ENCODE results near the gene EXOSC7. TPM values are rescaled to one million over a fixed set of nuclear protein-coding genes. Genes with fewer than 3 reads are reported as not detected.

The EXOSC7 gene
- total and polyA plus RNA-seq, 2 experiments from 2014 or later: 31.1 to 53.5 TPM

DNA sequence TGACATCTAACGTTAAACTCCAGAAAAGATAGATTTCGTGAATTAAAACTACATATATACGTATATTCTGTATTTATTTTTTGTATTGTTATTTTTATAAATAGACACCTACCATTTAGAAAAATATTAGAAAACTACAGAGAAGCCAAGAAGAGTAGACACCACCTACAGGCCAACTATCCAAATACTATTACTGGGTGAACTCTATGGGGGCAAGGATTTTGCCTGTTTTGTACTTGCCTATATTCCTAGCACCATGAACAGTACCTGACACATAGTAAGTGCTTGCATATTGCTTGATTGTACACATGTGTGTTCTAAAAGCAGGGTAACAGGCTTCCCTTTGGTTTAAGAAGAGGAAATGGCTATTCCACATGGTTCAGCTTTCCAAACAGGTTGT lies 25.7 kb downstream of the EXOSC7 start:
- H3K9me2 ChIP-seq (ENCODE audit: insufficient read depth): no peaks in the 10 kb centered on the region
- H3F3A ChIP-seq (ENCODE audit: insufficient read depth): no peaks in the 10 kb centered on the region
- H4K20me1 ChIP-seq (ENCODE audit: insufficient read depth): no peaks in the 10 kb centered on the region
- H3K36me3 ChIP-seq (ENCODE audit: low read depth): peaks cover 34% of the 10 kb centered on the region
- H3K4me1 ChIP-seq (ENCODE audit: insufficient read depth): no peaks in the 10 kb centered on the region
- 90 to 94% methylated on average over 3 of the region's 3 CpGs for WGBS, 2 experiments (ENCODE audit: low coverage in 1 of 2, low lambda C conversion rate in 2 of 2, missing lambda C conversion rate in 2 of 2)
- no peak for DNase-seq
- no peak overlapping the region for H3K27ac ChIP-seq
- H3K79me2 ChIP-seq (ENCODE audit: insufficient read depth): peaks cover 6% of the 10 kb centered on the region; the same call in 1 of the 2 replicates
- H3K9ac ChIP-seq: no peak overlapping the region
- H3K4me2 ChIP-seq (ENCODE audit: unreplicated experiment): no peak overlapping the region
- TF ChIP-seq EZH2 (IDR thresholded peaks at IDR 0.05; ENCODE audit: insufficient read depth, poor library complexity, severe bottlenecking) (no peak), EZH2phosphoT487 (IDR thresholded peaks at IDR 0.05; ENCODE audit: insufficient read depth, low read depth) (no peak)
- H3K9me3 ChIP-seq (ENCODE audit: low read depth): no peaks in the 10 kb centered on the region
- H2AFZ ChIP-seq: no peak overlapping the region
- H3K27me3 ChIP-seq (replicated peaks; ENCODE audit: insufficient read depth): no peaks in the 10 kb centered on the region
- in situ Hi-C loops (cut with MboI): no loop called here
- no peak overlapping the region for H3K4me3 ChIP-seq

DNA sequence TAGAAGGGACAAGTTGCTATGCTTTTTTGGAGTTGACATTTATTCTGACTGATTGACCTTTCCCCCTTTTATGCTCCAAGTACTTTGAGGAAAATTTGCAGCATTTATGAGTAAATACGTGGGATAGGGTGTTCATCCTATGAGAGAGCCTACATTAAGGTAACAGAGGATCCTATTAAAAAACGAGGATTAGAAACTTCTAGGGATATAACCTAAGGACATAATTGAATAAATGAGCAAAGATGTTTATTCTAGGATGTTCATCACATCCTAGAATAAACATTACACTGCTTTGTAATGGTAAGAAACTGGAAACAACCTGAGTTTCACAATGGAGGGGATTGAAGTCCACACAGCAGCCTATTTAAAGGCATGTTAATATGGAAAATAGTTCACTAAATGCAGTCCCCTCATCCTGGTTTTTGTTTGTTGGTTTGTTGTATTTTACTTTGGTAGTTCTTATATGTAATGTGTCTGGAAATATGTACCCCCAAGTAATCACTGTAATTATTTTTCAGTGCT lies 26.2 kb downstream of the EXOSC7 start:
- no peaks in the 10 kb centered on the region for H3K9me3 ChIP-seq (ENCODE audit: low read depth)
- no peak overlapping the region for H3K4me3 ChIP-seq
- H3K79me2 ChIP-seq (ENCODE audit: insufficient read depth): peaks cover 1% of the 10 kb centered on the region; the same call in 1 of the 2 replicates
- H3K4me1 ChIP-seq (ENCODE audit: insufficient read depth): no peaks in the 10 kb centered on the region
- H3F3A ChIP-seq (ENCODE audit: insufficient read depth): peaks cover 4% of the 10 kb centered on the region; the same call in 1 of the 2 replicates
- no peak for TF ChIP-seq EZH2phosphoT487 (IDR thresholded peaks at IDR 0.05; ENCODE audit: insufficient read depth, low read depth)
- TF ChIP-seq EZH2 (IDR thresholded peaks at IDR 0.05; ENCODE audit: insufficient read depth, poor library complexity, severe bottlenecking): no peak
- 57 to 67% methylated on average over 2 of the region's 2 CpGs for WGBS, 2 experiments (ENCODE audit: low coverage in 1 of 2, low lambda C conversion rate in 2 of 2, missing lambda C conversion rate in 2 of 2)
- no peak overlapping the region for H3K4me2 ChIP-seq (ENCODE audit: unreplicated experiment)
- no peak overlapping the region for H2AFZ ChIP-seq
- H3K9ac ChIP-seq: no peak overlapping the region
- no peaks in the 10 kb centered on the region for H4K20me1 ChIP-seq (ENCODE audit: insufficient read depth)
- no peaks in the 10 kb centered on the region for H3K27me3 ChIP-seq (replicated peaks; ENCODE audit: insufficient read depth)
- no peaks in the 10 kb centered on the region for H3K9me2 ChIP-seq (ENCODE audit: insufficient read depth)
- in situ Hi-C loops (cut with MboI): no loop called here
- H3K36me3 ChIP-seq (ENCODE audit: low read depth): peaks cover 31% of the 10 kb centered on the region
- H3K27ac ChIP-seq: no peak overlapping the region
- DNase-seq: no peak

DNA sequence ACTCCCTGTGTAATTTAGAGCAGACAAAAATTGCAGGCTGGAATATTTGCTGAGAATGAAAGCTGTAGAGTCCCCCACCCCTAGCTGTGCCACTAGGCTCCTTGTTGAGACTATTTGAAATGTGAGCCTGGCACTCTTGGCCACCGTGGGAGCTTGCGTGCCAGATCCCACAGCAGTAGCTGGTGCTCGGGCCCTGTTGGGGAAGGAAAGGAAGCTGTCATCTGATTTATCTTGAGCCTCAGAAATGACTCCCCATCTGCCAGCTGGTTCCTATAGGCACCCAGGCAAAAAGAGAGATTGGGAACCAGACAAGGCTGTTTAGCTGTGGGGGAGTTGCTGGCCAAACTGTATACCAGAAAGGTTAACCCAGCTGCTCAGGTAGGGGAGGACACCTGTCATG lies 26.7 kb downstream of the EXOSC7 start:
- no peaks in the 10 kb centered on the region for H3K9me2 ChIP-seq (ENCODE audit: insufficient read depth)
- H3K4me3 ChIP-seq: no peak overlapping the region
- TF ChIP-seq EZH2 (IDR thresholded peaks at IDR 0.05; ENCODE audit: insufficient read depth, poor library complexity, severe bottlenecking) (no peak), EZH2phosphoT487 (IDR thresholded peaks at IDR 0.05; ENCODE audit: insufficient read depth, low read depth) (no peak)
- no peak for DNase-seq
- no peaks in the 10 kb centered on the region; the same call in 1 of the 2 replicates for H3K79me2 ChIP-seq (ENCODE audit: insufficient read depth)
- H3K4me2 ChIP-seq (ENCODE audit: unreplicated experiment): no peak overlapping the region
- H3K36me3 ChIP-seq (ENCODE audit: low read depth): peaks cover 26% of the 10 kb centered on the region
- H4K20me1 ChIP-seq (ENCODE audit: insufficient read depth): no peaks in the 10 kb centered on the region
- peaks cover 3% of the 10 kb centered on the region for H3K4me1 ChIP-seq (ENCODE audit: insufficient read depth)
- WGBS, 2 experiments (ENCODE audit: low coverage in 1 of 2, low lambda C conversion rate in 2 of 2, missing lambda C conversion rate in 2 of 2): 86 to 96% methylated on average over 3 of the region's 3 CpGs
- H2AFZ ChIP-seq: no peak overlapping the region
- H3K27ac ChIP-seq: no peak overlapping the region
- in situ Hi-C loops (cut with MboI): no loop called here
- H3F3A ChIP-seq (ENCODE audit: insufficient read depth): peaks cover 9% of the 10 kb centered on the region
- no peaks in the 10 kb centered on the region for H3K27me3 ChIP-seq (replicated peaks; ENCODE audit: insufficient read depth)
- H3K9me3 ChIP-seq (ENCODE audit: low read depth): no peaks in the 10 kb centered on the region
- no peak overlapping the region for H3K9ac ChIP-seq

DNA sequence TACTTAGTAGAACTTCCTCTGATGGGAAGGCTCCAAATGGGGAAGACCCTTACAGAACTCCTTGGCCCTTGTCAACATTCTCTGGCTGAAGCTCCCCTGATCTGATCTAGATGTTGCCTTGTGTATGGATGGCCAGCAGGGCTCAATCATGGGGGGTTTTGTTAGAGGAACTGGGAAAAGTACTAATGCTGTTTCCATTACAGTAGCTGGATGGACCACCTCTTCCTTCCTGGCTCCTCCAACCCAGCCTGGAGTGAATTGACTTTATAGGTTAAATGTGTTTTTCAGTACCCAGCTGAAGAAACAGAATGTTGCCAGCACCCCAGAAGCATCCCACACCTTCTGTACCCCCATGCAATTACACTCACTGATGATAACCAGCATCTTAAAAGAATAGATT lies 27.4 kb downstream of the EXOSC7 start:
- no peak overlapping the region for H3K9ac ChIP-seq
- no peaks in the 10 kb centered on the region for H3K9me2 ChIP-seq (ENCODE audit: insufficient read depth)
- H3K79me2 ChIP-seq (ENCODE audit: insufficient read depth): no peaks in the 10 kb centered on the region; the same call in 1 of the 2 replicates
- no peak overlapping the region for H3K4me3 ChIP-seq
- DNase-seq: no peak
- H3K4me2 ChIP-seq (ENCODE audit: unreplicated experiment): no peak overlapping the region
- H3K36me3 ChIP-seq (ENCODE audit: low read depth): peaks cover 24% of the 10 kb centered on the region
- no peaks in the 10 kb centered on the region for H3K9me3 ChIP-seq (ENCODE audit: low read depth)
- no peaks in the 10 kb centered on the region for H3K27me3 ChIP-seq (replicated peaks; ENCODE audit: insufficient read depth)
- peaks cover 16% of the 10 kb centered on the region for H3F3A ChIP-seq (ENCODE audit: insufficient read depth)
- H2AFZ ChIP-seq: no peak overlapping the region
- no peak overlapping the region for H3K27ac ChIP-seq
- H4K20me1 ChIP-seq (ENCODE audit: insufficient read depth): no peaks in the 10 kb centered on the region
- peaks cover 10% of the 10 kb centered on the region for H3K4me1 ChIP-seq (ENCODE audit: insufficient read depth)
- TF ChIP-seq EZH2phosphoT487 (IDR thresholded peaks at IDR 0.05; ENCODE audit: insufficient read depth, low read depth): no peak
- no peak for TF ChIP-seq EZH2 (IDR thresholded peaks at IDR 0.05; ENCODE audit: insufficient read depth, poor library complexity, severe bottlenecking)
- in situ Hi-C loops (cut with MboI): no loop called here

DNA sequence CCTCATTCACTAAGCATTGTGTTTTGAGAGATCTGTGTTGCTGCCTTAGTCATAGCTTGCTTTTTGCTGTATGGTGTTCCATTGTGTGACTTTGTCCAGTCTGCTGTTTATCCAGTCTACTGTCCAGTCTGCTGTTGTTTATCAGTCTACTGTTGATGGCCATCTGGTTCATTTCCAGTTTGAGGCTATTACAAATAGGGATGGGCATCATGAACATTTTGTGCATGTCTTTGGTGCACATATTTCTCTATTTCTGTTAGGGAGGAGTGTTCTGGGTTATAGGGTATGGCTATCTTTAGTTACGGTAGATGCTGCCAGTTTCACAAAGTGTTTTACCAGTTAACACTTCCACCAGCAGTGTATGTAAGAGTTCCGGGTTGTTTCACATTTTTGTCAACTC lies 27.8 kb downstream of the EXOSC7 start:
- no peaks in the 10 kb centered on the region for H3K9me2 ChIP-seq (ENCODE audit: insufficient read depth)
- 48 to 55% methylated on average over 2 of the region's 2 CpGs for WGBS, 2 experiments (ENCODE audit: low coverage in 1 of 2, low lambda C conversion rate in 2 of 2, missing lambda C conversion rate in 2 of 2)
- H2AFZ ChIP-seq: no peak overlapping the region
- H3K4me1 ChIP-seq (ENCODE audit: insufficient read depth): peaks cover 15% of the 10 kb centered on the region
- no peak overlapping the region for H3K9ac ChIP-seq
- H3K4me3 ChIP-seq: no peak overlapping the region
- H4K20me1 ChIP-seq (ENCODE audit: insufficient read depth): no peaks in the 10 kb centered on the region
- no peak overlapping the region for H3K27ac ChIP-seq
- H3K9me3 ChIP-seq (ENCODE audit: low read depth): no peaks in the 10 kb centered on the region
- peaks cover 24% of the 10 kb centered on the region for H3K36me3 ChIP-seq (ENCODE audit: low read depth)
- H3K27me3 ChIP-seq (replicated peaks; ENCODE audit: insufficient read depth): no peaks in the 10 kb centered on the region
- H3F3A ChIP-seq (ENCODE audit: insufficient read depth): peaks cover 21% of the 10 kb centered on the region
- no peak for DNase-seq
- H3K4me2 ChIP-seq (ENCODE audit: unreplicated experiment): no peak overlapping the region
- TF ChIP-seq EZH2phosphoT487 (IDR thresholded peaks at IDR 0.05; ENCODE audit: insufficient read depth, low read depth): no peak
- TF ChIP-seq EZH2 (IDR thresholded peaks at IDR 0.05; ENCODE audit: insufficient read depth, poor library complexity, severe bottlenecking): no peak
- in situ Hi-C loops (cut with MboI): no loop called here
- no peaks in the 10 kb centered on the region; the same call in 1 of the 2 replicates for H3K79me2 ChIP-seq (ENCODE audit: insufficient read depth)

Data from GM23248 (cell line).